Parathyroid adenoma (tissue), 2 donors: ENCODE data around the gene SPI1.

Experiments used
- H2AFZ ChIP-seq: fragments of 300-600 bp; sonication (generic); one replicate; pipeline ENCODE4 v1.7.0; 2017; ENCODE audit warnings: antibody characterized with exemption, mild to moderate bottlenecking
- H3K27ac ChIP-seq: fragments of 300-600 bp; sonication (generic); one replicate; pipeline ENCODE4 v1.7.0; 2017
- H3K27me3 ChIP-seq: fragments of 300-600 bp; sonication (generic); one replicate; pipeline ENCODE4 v1.7.0; 2017; ENCODE audit warnings: low read length; ENCODE audit not compliant: control insufficient read depth, insufficient read depth
- H3K36me3 ChIP-seq: fragments of 300-600 bp; sonication (generic); one replicate; pipeline ENCODE4 v1.7.0; 2017; ENCODE audit warnings: low read length; ENCODE audit not compliant: control insufficient read depth, insufficient read depth
- H3K4me1 ChIP-seq: fragments of 300-600 bp; sonication (generic); one replicate; pipeline ENCODE4 v1.7.0; 2017; ENCODE audit warnings: control low read depth
- H3K4me2 ChIP-seq: fragments of 300-600 bp; sonication (generic); one replicate; pipeline ENCODE4 v1.7.0; 2017; ENCODE audit warnings: low read length
- H3K4me3 ChIP-seq: fragments of 300-600 bp; sonication (generic); one replicate; pipeline ENCODE4 v1.7.0; 2017; ENCODE audit warnings: low read depth, low read length
- H3K79me2 ChIP-seq: fragments of 300-600 bp; sonication (generic); one replicate; pipeline ENCODE4 v1.7.0; 2017; ENCODE audit warnings: control low read depth
- H3K9ac ChIP-seq: fragments of 300-600 bp; sonication (generic); one replicate; pipeline ENCODE4 v1.7.0; 2017; ENCODE audit warnings: mild to moderate bottlenecking
- H3K9me3 ChIP-seq: fragments of 300-600 bp; sonication (generic); one replicate; pipeline ENCODE4 v1.7.0; 2017; ENCODE audit warnings: low read length; ENCODE audit not compliant: control insufficient read depth
- TF ChIP-seq, protein P1 (sequence below): fragments of 300-600 bp; sonication (generic); IDR thresholded peaks from one replicate; pipeline ENCODE4 v1.7.0; 2017; ENCODE audit warnings: antibody characterized with exemption, mild to moderate bottlenecking
- donor health status: primary hyperparathyroidism.

SPI1 gene

DNA sequence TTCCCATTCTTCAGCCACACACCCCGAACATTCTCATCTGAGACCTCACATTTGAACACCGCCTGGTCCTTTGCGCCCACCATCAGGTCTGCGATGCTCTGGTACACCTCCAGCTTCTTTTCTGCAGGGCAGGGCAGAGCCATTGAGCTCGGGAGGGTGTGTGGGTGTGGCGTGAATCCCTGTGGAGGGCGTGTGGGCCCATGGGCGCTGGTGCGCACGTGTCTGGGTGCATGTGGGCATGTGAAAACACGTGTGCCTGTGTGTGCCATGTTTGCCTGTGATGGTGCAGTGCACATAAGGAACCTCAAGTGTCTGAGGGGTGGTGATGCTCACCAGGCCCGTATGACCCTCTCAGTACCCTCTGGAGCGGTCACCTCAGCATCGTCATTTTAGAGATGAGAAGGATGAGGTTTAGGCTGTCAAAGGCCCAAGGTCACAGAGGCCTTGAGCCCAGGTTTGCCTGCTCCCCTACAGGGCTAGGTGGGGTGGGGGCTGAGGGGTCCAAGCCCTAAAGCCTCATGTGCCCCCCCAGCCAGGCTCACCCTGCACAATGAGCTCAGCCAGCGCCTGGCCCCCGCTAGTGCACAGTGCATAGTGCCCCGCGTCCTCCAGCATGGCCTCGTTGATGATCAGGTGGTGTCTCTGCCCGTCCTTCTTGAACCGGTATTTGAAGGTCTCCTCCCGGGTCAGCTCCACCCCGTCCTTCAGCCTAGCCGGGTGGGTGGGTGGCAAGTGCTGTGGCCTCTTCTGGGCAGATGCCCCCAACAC lies 36.1 kb downstream of the SPI1 start:
- Histone ChIP-seq H2AFZ (no peak overlapping the region), H3K4me3 (no peak overlapping the region), H3K4me2 (no peak overlapping the region), H3K36me3 (no peaks in the 10 kb centered on the region), H3K9ac (no peak overlapping the region), H3K27me3 (no peaks in the 10 kb centered on the region), H3K27ac (no peak overlapping the region), H3K9me3 (no peaks in the 10 kb centered on the region), H3K79me2 (no peaks in the 10 kb centered on the region), H3K4me1 (no peaks in the 10 kb centered on the region)
- TF ChIP-seq, protein P1, sequence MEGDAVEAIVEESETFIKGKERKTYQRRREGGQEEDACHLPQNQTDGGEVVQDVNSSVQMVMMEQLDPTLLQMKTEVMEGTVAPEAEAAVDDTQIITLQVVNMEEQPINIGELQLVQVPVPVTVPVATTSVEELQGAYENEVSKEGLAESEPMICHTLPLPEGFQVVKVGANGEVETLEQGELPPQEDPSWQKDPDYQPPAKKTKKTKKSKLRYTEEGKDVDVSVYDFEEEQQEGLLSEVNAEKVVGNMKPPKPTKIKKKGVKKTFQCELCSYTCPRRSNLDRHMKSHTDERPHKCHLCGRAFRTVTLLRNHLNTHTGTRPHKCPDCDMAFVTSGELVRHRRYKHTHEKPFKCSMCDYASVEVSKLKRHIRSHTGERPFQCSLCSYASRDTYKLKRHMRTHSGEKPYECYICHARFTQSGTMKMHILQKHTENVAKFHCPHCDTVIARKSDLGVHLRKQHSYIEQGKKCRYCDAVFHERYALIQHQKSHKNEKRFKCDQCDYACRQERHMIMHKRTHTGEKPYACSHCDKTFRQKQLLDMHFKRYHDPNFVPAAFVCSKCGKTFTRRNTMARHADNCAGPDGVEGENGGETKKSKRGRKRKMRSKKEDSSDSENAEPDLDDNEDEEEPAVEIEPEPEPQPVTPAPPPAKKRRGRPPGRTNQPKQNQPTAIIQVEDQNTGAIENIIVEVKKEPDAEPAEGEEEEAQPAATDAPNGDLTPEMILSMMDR, result no peak

DNA sequence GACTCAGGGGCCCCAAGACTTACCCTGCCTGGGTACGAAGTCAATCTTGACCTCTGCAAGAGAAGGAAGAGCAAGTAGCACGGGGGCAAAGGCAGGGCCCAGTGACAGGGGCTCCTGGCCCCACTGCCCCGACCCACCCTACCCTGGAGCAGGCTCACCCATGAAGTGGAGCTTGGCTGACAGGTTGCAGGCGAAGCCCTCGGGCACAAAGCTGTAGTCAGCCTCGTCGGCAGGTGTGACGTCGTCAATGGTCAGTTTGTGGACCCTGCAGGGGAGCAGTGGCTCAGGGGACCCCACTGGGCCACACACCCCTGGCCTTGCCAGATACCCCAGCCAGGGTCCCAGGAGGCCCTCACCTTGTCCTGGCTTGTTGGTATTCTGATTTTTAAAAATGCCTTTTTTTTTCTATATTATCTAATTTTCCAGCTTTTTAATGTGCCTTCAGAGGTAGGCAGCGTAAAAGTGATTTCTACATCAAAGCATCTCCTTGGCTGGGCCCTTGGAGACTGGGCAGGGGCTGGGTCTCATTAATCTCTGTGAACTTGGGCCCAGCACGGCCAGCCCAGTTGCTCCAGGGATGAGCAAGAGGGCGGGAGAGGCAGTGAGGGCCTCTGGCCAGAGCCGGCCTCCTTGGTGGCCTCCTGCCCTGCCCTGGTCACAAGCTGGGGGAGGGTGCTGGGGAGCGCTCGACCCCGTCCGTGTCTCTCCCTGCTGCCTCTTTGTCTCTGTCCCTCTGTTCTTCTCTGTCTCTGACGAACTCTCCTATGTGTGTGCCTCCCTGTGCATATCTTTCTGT lies 37.2 kb downstream of the SPI1 start:
- H2AFZ ChIP-seq, result no peak overlapping the region
- H3K4me1 ChIP-seq, result no peaks in the 10 kb centered on the region
- H3K4me2 ChIP-seq, result no peak overlapping the region
- no peaks in the 10 kb centered on the region for H3K79me2 ChIP-seq
- TF ChIP-seq, protein P1, result no peak
- H3K9ac ChIP-seq, result no peak overlapping the region
- no peak overlapping the region for H3K4me3 ChIP-seq
- H3K27ac ChIP-seq, result no peak overlapping the region
- no peaks in the 10 kb centered on the region for H3K36me3 ChIP-seq
- no peaks in the 10 kb centered on the region for H3K9me3 ChIP-seq
- no peaks in the 10 kb centered on the region for H3K27me3 ChIP-seq

DNA sequence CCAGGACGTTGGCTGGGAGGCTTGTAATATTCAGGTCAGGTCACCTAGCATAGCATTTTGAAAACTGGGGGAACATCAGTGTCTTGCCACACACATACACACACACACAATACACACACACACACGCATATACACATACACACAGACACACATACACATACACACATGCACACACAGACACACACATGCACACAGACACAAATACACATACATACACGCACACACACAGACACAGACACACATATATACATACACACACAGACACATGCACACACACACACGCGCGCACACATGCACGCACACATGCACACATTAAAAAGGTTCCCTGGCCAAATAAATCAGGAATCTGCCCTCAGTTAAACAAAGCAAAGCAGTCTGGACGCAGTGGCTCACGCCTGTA lies 38.3 kb downstream of the SPI1 start:
- no peak overlapping the region for H3K27ac ChIP-seq
- H2AFZ ChIP-seq, result no peak overlapping the region
- H3K27me3 ChIP-seq, result no peaks in the 10 kb centered on the region
- H3K79me2 ChIP-seq, result no peaks in the 10 kb centered on the region
- no peak overlapping the region for H3K9ac ChIP-seq
- H3K4me1 ChIP-seq, result no peaks in the 10 kb centered on the region
- H3K36me3 ChIP-seq, result no peaks in the 10 kb centered on the region
- no peak overlapping the region for H3K4me2 ChIP-seq
- H3K4me3 ChIP-seq, result no peak overlapping the region
- H3K9me3 ChIP-seq, result no peaks in the 10 kb centered on the region
- TF ChIP-seq, protein P1, result no peak

DNA sequence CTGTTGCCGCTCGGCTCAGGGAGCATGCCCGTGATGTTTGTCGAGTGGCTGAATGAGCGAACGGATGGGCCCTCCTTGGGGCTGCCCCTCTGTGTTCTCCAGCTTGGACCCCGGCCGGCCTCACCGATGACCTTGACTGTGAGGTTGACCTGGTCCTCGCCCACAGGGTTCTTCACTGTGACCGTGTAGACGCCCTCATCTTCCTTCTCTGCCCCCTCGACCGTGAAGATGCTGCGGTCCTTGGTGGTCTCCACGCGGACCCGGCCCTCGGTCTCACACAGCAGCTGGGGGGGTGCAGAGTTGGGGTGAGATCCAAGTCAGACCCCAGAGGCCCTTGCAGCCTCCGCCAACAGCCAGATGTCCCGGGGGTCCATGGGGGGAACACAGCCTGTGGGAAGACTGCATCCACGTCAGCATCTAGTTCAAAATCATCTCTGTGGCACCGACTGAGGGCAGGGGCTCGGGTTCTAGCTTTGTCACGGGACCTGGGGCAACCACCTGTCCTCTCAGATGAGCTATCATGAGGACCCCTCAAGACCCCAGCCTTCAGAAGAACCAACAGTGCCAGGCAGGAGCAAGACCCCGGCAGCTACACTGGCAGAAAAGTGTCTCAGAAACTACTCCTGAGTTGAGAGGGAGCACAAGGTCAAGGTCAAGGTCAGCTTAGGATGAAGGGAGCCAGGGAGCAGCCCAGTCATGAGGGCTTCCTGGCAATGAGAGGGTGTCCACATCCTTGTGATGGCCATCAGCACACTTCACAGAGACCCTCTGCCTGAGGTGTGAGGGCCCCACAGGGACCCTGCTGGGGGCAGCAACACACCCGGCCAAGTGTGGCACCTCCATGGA lies 39.7 kb downstream of the SPI1 start:
- no peaks in the 10 kb centered on the region for H3K9me3 ChIP-seq
- no peak overlapping the region for H3K4me2 ChIP-seq
- no peaks in the 10 kb centered on the region for H3K79me2 ChIP-seq
- TF ChIP-seq, protein P1, result no peak
- no peaks in the 10 kb centered on the region for H3K27me3 ChIP-seq
- H3K36me3 ChIP-seq, result no peaks in the 10 kb centered on the region
- H3K4me3 ChIP-seq, result no peak overlapping the region
- no peak overlapping the region for H3K9ac ChIP-seq
- no peak overlapping the region for H2AFZ ChIP-seq
- H3K27ac ChIP-seq, result no peak overlapping the region
- no peaks in the 10 kb centered on the region for H3K4me1 ChIP-seq
